ENCODE results near the gene ZCCHC2. TPM values are rescaled to one million over a fixed set of nuclear protein-coding genes. Genes with fewer than 3 reads are reported as not detected.

Gene ZCCHC2
- total RNA-seq, 2 donors from 2014 or later = 14.4 to 16.9 TPM

DNA sequence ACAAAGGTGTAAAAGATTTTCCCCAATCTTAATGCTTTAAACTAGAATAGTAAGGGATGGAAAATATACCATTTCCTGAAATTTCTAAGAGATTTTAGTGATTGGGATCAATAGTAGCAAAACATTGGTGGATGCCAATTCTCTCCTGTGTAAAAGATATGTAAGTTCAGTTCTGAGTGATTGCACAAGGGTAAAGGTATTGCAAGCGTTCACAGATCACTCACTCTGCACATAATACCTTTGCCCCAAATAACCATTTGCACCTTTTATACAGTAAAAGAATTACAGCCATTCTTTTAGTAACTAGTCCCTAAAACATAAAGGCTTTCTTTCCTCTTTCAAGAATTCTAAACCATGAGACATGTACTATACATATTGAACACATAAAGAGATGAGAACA, 13.0 kb upstream of the ZCCHC2 start:
- Mint-ChIP-seq H3K4me1 (no peaks in the 10 kb centered on the region), H3K27ac (no peak overlapping the region), H3K9me3 (peaks cover 24% of the 10 kb centered on the region), H3K4me3 (no peak overlapping the region), H3K27me3 (ENCODE audit: insufficient read depth) (no peaks in the 10 kb centered on the region), H3K36me3 (ENCODE audit: low read depth) (no peaks in the 10 kb centered on the region)
- Histone ChIP-seq H3K36me3 (ENCODE audit: control insufficient read depth, insufficient read depth, low read length) (no peaks in the 10 kb centered on the region), H3K4me3 (ENCODE audit: low read length) (no peak overlapping the region), H3K9me3 (ENCODE audit: control insufficient read depth, low read length) (peaks cover 15% of the 10 kb centered on the region), H3K4me1 (ENCODE audit: control insufficient read depth, insufficient read depth, low read length) (no peaks in the 10 kb centered on the region), H3K27me3 (ENCODE audit: control insufficient read depth, insufficient read depth, low read length, poor library complexity, severe bottlenecking) (no peaks in the 10 kb centered on the region), H3K27ac (ENCODE audit: low read depth, low read length) (no peak overlapping the region), H3K9ac (ENCODE audit: extremely low read depth, low read length, poor library complexity, severe bottlenecking) (no peak overlapping the region)
- TF ChIP-seq, protein P1, sequence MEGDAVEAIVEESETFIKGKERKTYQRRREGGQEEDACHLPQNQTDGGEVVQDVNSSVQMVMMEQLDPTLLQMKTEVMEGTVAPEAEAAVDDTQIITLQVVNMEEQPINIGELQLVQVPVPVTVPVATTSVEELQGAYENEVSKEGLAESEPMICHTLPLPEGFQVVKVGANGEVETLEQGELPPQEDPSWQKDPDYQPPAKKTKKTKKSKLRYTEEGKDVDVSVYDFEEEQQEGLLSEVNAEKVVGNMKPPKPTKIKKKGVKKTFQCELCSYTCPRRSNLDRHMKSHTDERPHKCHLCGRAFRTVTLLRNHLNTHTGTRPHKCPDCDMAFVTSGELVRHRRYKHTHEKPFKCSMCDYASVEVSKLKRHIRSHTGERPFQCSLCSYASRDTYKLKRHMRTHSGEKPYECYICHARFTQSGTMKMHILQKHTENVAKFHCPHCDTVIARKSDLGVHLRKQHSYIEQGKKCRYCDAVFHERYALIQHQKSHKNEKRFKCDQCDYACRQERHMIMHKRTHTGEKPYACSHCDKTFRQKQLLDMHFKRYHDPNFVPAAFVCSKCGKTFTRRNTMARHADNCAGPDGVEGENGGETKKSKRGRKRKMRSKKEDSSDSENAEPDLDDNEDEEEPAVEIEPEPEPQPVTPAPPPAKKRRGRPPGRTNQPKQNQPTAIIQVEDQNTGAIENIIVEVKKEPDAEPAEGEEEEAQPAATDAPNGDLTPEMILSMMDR (conservative IDR thresholded peaks at IDR 0.05) = no peak
- no peak for DNase-seq
- 71% methylated on average over 1 of the region's 1 CpG; no CpG with 5 or more reads in 1 of the 2 experiments for WGBS, 2 experiments (ENCODE audit: insufficient coverage in 1 of 2, insufficient read length in 1 of 2)

DNA sequence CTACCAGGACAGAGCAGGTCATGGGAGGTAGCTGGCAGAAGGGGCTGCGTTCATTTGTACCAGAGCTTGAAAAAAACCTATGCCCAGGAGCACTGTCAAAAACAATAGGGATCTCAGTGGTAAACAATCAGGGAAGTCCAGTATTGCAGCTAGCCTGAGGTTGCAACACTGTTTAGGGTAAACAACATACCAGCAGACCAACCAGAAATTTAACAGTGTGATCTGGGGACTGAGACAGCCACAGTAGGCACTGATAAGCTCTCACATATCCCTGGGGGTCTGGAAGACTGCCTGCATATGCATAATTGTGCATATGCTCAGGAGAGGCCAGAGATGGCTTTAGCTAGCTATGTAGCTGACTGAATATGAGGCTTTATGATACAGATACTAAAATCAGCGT, 12.0 kb upstream of the ZCCHC2 start:
- WGBS, 2 experiments (ENCODE audit: insufficient coverage in 1 of 2, insufficient read length in 1 of 2) = 91 to 94% methylated on average over 2 of the region's 2 CpGs
- no peaks in the 10 kb centered on the region for H3K4me1 ChIP-seq (ENCODE audit: control insufficient read depth, insufficient read depth, low read length)
- H3K27ac Mint-ChIP-seq = no peak overlapping the region
- no peaks in the 10 kb centered on the region for H3K4me1 Mint-ChIP-seq
- H3K4me3 Mint-ChIP-seq = no peak overlapping the region
- no peak overlapping the region for H3K9ac ChIP-seq (ENCODE audit: extremely low read depth, low read length, poor library complexity, severe bottlenecking)
- TF ChIP-seq, protein P1 (conservative IDR thresholded peaks at IDR 0.05) = no peak
- no peaks in the 10 kb centered on the region for H3K27me3 ChIP-seq (ENCODE audit: control insufficient read depth, insufficient read depth, low read length, poor library complexity, severe bottlenecking)
- H3K27me3 Mint-ChIP-seq (ENCODE audit: insufficient read depth) = no peaks in the 10 kb centered on the region
- no peak overlapping the region for H3K4me3 ChIP-seq (ENCODE audit: low read length)
- H3K9me3 Mint-ChIP-seq = peaks cover 25% of the 10 kb centered on the region
- no peaks in the 10 kb centered on the region for H3K36me3 ChIP-seq (ENCODE audit: control insufficient read depth, insufficient read depth, low read length)
- no peak overlapping the region for H3K27ac ChIP-seq (ENCODE audit: low read depth, low read length)
- H3K9me3 ChIP-seq (ENCODE audit: control insufficient read depth, low read length) = peaks cover 16% of the 10 kb centered on the region
- H3K36me3 Mint-ChIP-seq (ENCODE audit: low read depth) = no peaks in the 10 kb centered on the region
- DNase-seq = no peak

DNA sequence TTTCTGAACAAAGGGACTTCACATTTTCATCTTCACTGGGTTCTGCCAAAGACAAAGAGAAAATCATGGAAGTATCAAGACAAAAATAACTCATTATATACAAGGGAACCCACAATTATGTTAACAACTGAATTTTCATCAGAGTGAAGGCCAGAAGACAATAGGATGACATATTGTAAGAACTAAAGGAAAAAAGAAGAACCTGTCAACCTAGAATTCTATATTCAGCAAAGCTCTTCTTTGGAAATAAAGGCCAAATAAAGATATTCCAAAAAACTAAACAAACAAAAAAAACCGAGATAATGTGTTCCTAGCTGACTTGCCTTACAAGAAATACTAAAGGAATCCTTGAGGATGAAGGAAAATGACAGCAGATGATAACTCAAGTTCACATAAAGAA, 10.3 kb upstream of the ZCCHC2 start:
- Histone ChIP-seq H3K27me3 (ENCODE audit: control insufficient read depth, insufficient read depth, low read length, poor library complexity, severe bottlenecking) (no peaks in the 10 kb centered on the region), H3K9ac (ENCODE audit: extremely low read depth, low read length, poor library complexity, severe bottlenecking) (no peak overlapping the region), H3K9me3 (ENCODE audit: control insufficient read depth, low read length) (peaks cover 16% of the 10 kb centered on the region), H3K27ac (ENCODE audit: low read depth, low read length) (no peak overlapping the region), H3K4me3 (ENCODE audit: low read length) (no peak overlapping the region), H3K36me3 (ENCODE audit: control insufficient read depth, insufficient read depth, low read length) (no peaks in the 10 kb centered on the region), H3K4me1 (ENCODE audit: control insufficient read depth, insufficient read depth, low read length) (no peaks in the 10 kb centered on the region)
- no peaks in the 10 kb centered on the region for H3K27me3 Mint-ChIP-seq (ENCODE audit: insufficient read depth)
- no peak overlapping the region for H3K27ac Mint-ChIP-seq
- WGBS, 2 experiments (ENCODE audit: insufficient coverage in 1 of 2, insufficient read length in 1 of 2) = 81% methylated on average over 1 of the region's 1 CpG; no CpG with 5 or more reads in 1 of the 2 experiments
- H3K4me1 Mint-ChIP-seq = no peaks in the 10 kb centered on the region
- H3K36me3 Mint-ChIP-seq (ENCODE audit: low read depth) = no peaks in the 10 kb centered on the region
- no peak overlapping the region for H3K4me3 Mint-ChIP-seq
- TF ChIP-seq, protein P1 (conservative IDR thresholded peaks at IDR 0.05) = no peak
- DNase-seq = no peak
- peaks cover 25% of the 10 kb centered on the region for H3K9me3 Mint-ChIP-seq

All from endodermal cell (in vitro differentiated cells).